ENCODE results near the gene BAHCC1. TPM values are rescaled to one million over a fixed set of nuclear protein-coding genes. Genes with fewer than 3 reads are reported as not detected.
A peak's percentile ranks its signal among the peaks of the same experiment; 100 is the strongest.

The BAHCC1 gene
- total RNA-seq, 2 experiments from 2014 or later: 0.20 to 0.41 TPM

- intact Hi-C loops (cut with DNase I, micrococcal nuclease): loop anchor here in 1 of 2 experiments (10.0 kb wide), 4 partner anchors 221 to 1251 kb away; partner anchors contain the start of genes P4HB, RNF213 and SLC38A10
- H3K4me3 ChIP-seq (ENCODE audit: low read length): peak overlapping the region; percentile 72
Observed at GRCh38 chr17:81515530-81516041, 120.3 kb downstream of the BAHCC1 start.

More at GRCh38 chr17:81515530-81516041, 120.3 kb downstream of the BAHCC1 start:
- Histone ChIP-seq H3K27me3 (ENCODE audit: control insufficient read depth in 1 of 2, insufficient read depth in 2 of 2, low read length in 2 of 2) (no peaks in the 10 kb centered on the region), H3K4me1 (ENCODE audit: insufficient read depth, low read length) (peaks cover 68% of the 10 kb centered on the region), H3K27ac (ENCODE audit: low read depth in 1 of 2, low read length in 2 of 2) (peak overlapping the region; percentile 72 to 78), H3K9me3 (ENCODE audit: control insufficient read depth in 1 of 2, insufficient read depth in 1 of 2, low read length in 2 of 2) (peaks cover 0 to 4% of the 10 kb centered on the region in 2 experiments), H3K36me3 (ENCODE audit: insufficient read depth, low read length) (peaks cover 16% of the 10 kb centered on the region)
- Mint-ChIP-seq H3K4me3 (peak overlapping the region; percentile 95), H3K27ac (peak overlapping the region; percentile 88), H3K36me3 (ENCODE audit: low read depth) (peaks cover 22% of the 10 kb centered on the region), H3K9me3 (no peaks in the 10 kb centered on the region), H3K4me1 (ENCODE audit: low read depth) (peaks cover 37% of the 10 kb centered on the region), H3K27me3 (no peaks in the 10 kb centered on the region)
- no peak for TF ChIP-seq CTCF (IDR thresholded peaks at IDR 0.05)
- DNase-seq: no peak
- ChIA-PET POLR2A (interaction anchor here (0.8 to 9.3 kb wide), 7 partner anchors 9 to 1061 kb away, joined by 3 to 93 read pairs (median 3); partner anchors contain the start of genes BAHCC1, CEP131, FAAP100 and P4HB), CTCF (interaction anchor here (1.5 kb wide), 1 partner anchor 86 kb away, joined by 3 read pairs; no protein-coding TSS in a partner anchor)
- ATAC-seq (ENCODE audit: poor library complexity): no peak

Small RNA genes within 50 kb of the gene (microRNA-seq; reads per million reads assigned to microRNA genes)
- not detected for gene MIR3186 (ENCODE audit: borderline microRNAs expressed, borderline replicate concordance)
- not detected for gene MIR4740 (ENCODE audit: borderline microRNAs expressed, borderline replicate concordance)

Other genes with a start within 250 kb of the BAHCC1 start
- not detected for gene PVALEF, start 229.9 kb upstream of the BAHCC1 start, total RNA-seq
- gene AATK, start 229.2 kb upstream of the BAHCC1 start, total RNA-seq: under 1 TPM; 0.25 to 0.82 TPM
- 10 to 100 TPM; 11.2 to 12.3 TPM for gene CEP131, start 172.5 kb upstream of the BAHCC1 start, total RNA-seq
- gene TEPSIN, start 156.4 kb upstream of the BAHCC1 start, total RNA-seq: 10 to 100 TPM; 68.2 to 74.4 TPM
- gene NDUFAF8, start 156.1 kb upstream of the BAHCC1 start, total RNA-seq: 10 to 100 TPM; 34.6 to 38.6 TPM
- gene SLC38A10, start 100.2 kb upstream of the BAHCC1 start, total RNA-seq: 10 to 100 TPM; 22.8 to 26.4 TPM
- 1,000 to 10,000 TPM; 1,296 to 1,318 TPM for gene ACTG1, start 117.3 kb downstream of the BAHCC1 start, total RNA-seq
- 1 to 10 TPM; 1.0 to 1.1 TPM for gene FSCN2, start 132.9 kb downstream of the BAHCC1 start, total RNA-seq
- 10 to 100 TPM; 18.7 to 19.7 TPM for gene FAAP100, start 156.9 kb downstream of the BAHCC1 start, total RNA-seq
- 10 to 100 TPM; 61.0 to 62.4 TPM for gene NPLOC4, start 241.7 kb downstream of the BAHCC1 start, total RNA-seq
- under 1 TPM in 1 of 2 experiments, not detected in 1; 0.17 TPM for gene TSPAN10, start 241.7 kb downstream of the BAHCC1 start, total RNA-seq

Measured in CD4-positive, alpha-beta T cell (primary cell).